Panc1 (cell line): Measurements from ENCODE around the gene ITPR2. TPM values are rescaled to one million over a fixed set of nuclear protein-coding genes. Genes with fewer than 3 reads are reported as not detected.

Experiments used
- ATAC-seq: fragments of 200-7000 bp; cut with Tn5 transposase; 2 replicates; pipeline ENCODE4 v1.9.1; 2020; ENCODE audit warnings: mild to moderate bottlenecking, moderate library complexity
- BruUV-seq: library from RNA; stranded (reverse); fragments of 400-500 nt; replicated peaks from 2 replicates; lab custom pipeline; 2021; lab: Mats Ljungman, UMichigan
- CTCF ChIA-PET: fragments of 300-600 bp; sonication (Branson Sonifier 250); formaldehyde crosslinking; loops from one replicate; lab custom pipeline; 2022; ENCODE audit warnings: antibody characterized with exemption; lab: Charles Lee
- POLR2A ChIA-PET: fragments of 300-600 bp; sonication (Branson Sonifier 250); formaldehyde crosslinking; loops from one replicate; lab custom pipeline; 2022; ENCODE audit warnings: antibody characterized with exemption; lab: Charles Lee
- DNase-seq: peaks from one replicate; pipeline ENCODE4 v3.0.0-alpha.2; 2010; ENCODE audit warnings: low read depth, low spot score
- H3K27ac ChIP-seq: 2 replicates; pipeline ENCODE4 v1.5.1; 2011; ENCODE audit warnings: mild to moderate bottlenecking, low read length, inconsistent platforms
- H3K27me3 ChIP-seq: fragments of 200-500 bp; sonication (Bioruptor generic); 2 replicates; pipeline ENCODE4 v1.6.0; 2014; ENCODE audit warnings: low read length, inconsistent platforms; ENCODE audit not compliant: control insufficient read depth, insufficient read depth
- H3K36me3 ChIP-seq: fragments of 200-500 bp; sonication (Bioruptor generic); 2 replicates; pipeline ENCODE4 v1.5.1; 2014; ENCODE audit warnings: inconsistent platforms, mild to moderate bottlenecking, low read length, moderate library complexity; ENCODE audit not compliant: control insufficient read depth, insufficient read depth
- H3K4me1 ChIP-seq: 2 replicates; pipeline ENCODE4 v1.5.1; 2011; ENCODE audit warnings: inconsistent platforms, mild to moderate bottlenecking, low read length, moderate library complexity; ENCODE audit not compliant: control insufficient read depth, insufficient read depth
- H3K4me3 ChIP-seq, 2 experiments: 2 replicates each; pipeline ENCODE4 v1.5.1; 2011 to 2012; ENCODE audit warnings: low read depth in 2 of 2, low read length in 2 of 2, mild to moderate bottlenecking in 2 of 2, inconsistent platforms in 1 of 2, moderate library complexity in 1 of 2
- H3K9me3 ChIP-seq: fragments of 200-500 bp; sonication (Bioruptor generic); 2 replicates; pipeline ENCODE4 v1.5.1; 2014; ENCODE audit warnings: low read depth, mild to moderate bottlenecking, inconsistent platforms, low read length, moderate library complexity; ENCODE audit not compliant: control insufficient read depth, insufficient read depth
- CTCF ChIP-seq: fragments of 450-650 bp; IDR thresholded peaks from 2 replicates; pipeline ENCODE4 v1.5.1; 2017; ENCODE audit warnings: mild to moderate bottlenecking
- POLR2AphosphoS5 ChIP-seq: IDR thresholded peaks from 2 replicates; pipeline ENCODE4 v1.6.1; 2012; ENCODE audit warnings: mild to moderate bottlenecking, low read depth, low read length, moderate library complexity
- REST ChIP-seq, 2 experiments: IDR thresholded peaks; 2 replicates each; pipeline ENCODE4 v1.6.1; 2011 to 2012; ENCODE audit warnings: low read depth in 2 of 2, control low read depth in 1 of 2, low read length in 1 of 2, mild to moderate bottlenecking in 1 of 2, moderate library complexity in 1 of 2; ENCODE audit not compliant: insufficient read depth in 1 of 2
- SIN3A ChIP-seq: IDR thresholded peaks from 2 replicates; pipeline ENCODE4 v1.6.1; 2012; ENCODE audit warnings: low read depth, mild to moderate bottlenecking, low read length, moderate library complexity, borderline replicate concordance; ENCODE audit not compliant: insufficient read depth
- TCF7L2 ChIP-seq: IDR thresholded peaks from 2 replicates; pipeline ENCODE4 v1.6.1; 2011; ENCODE audit warnings: mild to moderate bottlenecking, low read depth, low read length, inconsistent platforms
- in situ Hi-C: cut with HindIII; loops from 2 replicates; pipeline ENCODE4 v1.10.0; 2016; ENCODE audit warnings: low sequenced_read_pairs, low pct_unique_long_range_greater_than_20kb
- intact Hi-C: fragments of 100-400 bp; cut with micrococcal nuclease; formaldehyde crosslinking; loops from one replicate; pipeline ENCODE4 v1.10.0; 2022; ENCODE audit not compliant: unreplicated experiment
- total RNA-seq: library from RNA; stranded (reverse); gene quantifications from one replicate; pipeline ENCODE4 v1.2.1, GENCODE V29; 2021; ENCODE audit not compliant: unreplicated experiment

Gene ITPR2
- total RNA-seq, 1 experiment from 2014 or later = 41.8 TPM

- in situ Hi-C loops = no loop called here
- Histone ChIP-seq H3K27ac (no peak overlapping the region), H3K4me3 (no peak overlapping the region), H3K4me1 (no peaks in the 10 kb centered on the region), H3K9me3 (no peaks in the 10 kb centered on the region), H3K36me3 (no peaks in the 10 kb centered on the region), H3K27me3 (no peaks in the 10 kb centered on the region)
- ChIA-PET CTCF (no interaction called here), POLR2A (interaction anchor here (0.6 kb wide), 1 partner anchor 369 kb away, joined by 4 read pairs; no protein-coding TSS in a partner anchor)
- no TSS peak for BruUV-seq
- DNase-seq (no peak), ATAC-seq (no peak)
- TF ChIP-seq CTCF = no peak
- TF ChIP-seq REST (IDR thresholded peaks at IDR 0.05; ENCODE audit: insufficient read depth in 1 of 2, low read depth in 2 of 2, low read length in 1 of 2) = no peak
- no peak for TF ChIP-seq TCF7L2
- TF ChIP-seq SIN3A = no peak
- no peak for TF ChIP-seq POLR2AphosphoS5
- intact Hi-C loops = no loop called here
Observed at GRCh38 chr12:26339976-26340375, 493.0 kb downstream of the ITPR2 start.

GRCh38 chr12:26338586-26339572 is 494.1 kb downstream of the ITPR2 start:
- intact Hi-C loops = no loop called here
- POLR2A ChIA-PET = no interaction called here

More at GRCh38 chr12:26338586-26339572, 494.1 kb downstream of the ITPR2 start:
- TF ChIP-seq CTCF = no peak
- TF ChIP-seq REST (IDR thresholded peaks at IDR 0.05; ENCODE audit: insufficient read depth in 1 of 2, low read depth in 2 of 2, low read length in 1 of 2) = no peak
- no peak for TF ChIP-seq TCF7L2
- TF ChIP-seq POLR2AphosphoS5 = no peak
- Histone ChIP-seq H3K4me3 (no peak overlapping the region), H3K36me3 (no peaks in the 10 kb centered on the region), H3K9me3 (no peaks in the 10 kb centered on the region), H3K4me1 (no peaks in the 10 kb centered on the region), H3K27ac (no peak overlapping the region), H3K27me3 (no peaks in the 10 kb centered on the region)
- no TSS peak for BruUV-seq
- CTCF ChIA-PET = no interaction called here
- in situ Hi-C loops = no loop called here
- ATAC-seq (no peak), DNase-seq (no peak)
